Measurements from ENCODE around the gene SQSTM1.

- no peak for TF ChIP-seq CTCF (IDR thresholded peaks at IDR 0.05; ENCODE audit: poor library complexity)
- TF ChIP-seq EZH2 (IDR thresholded peaks at IDR 0.05; ENCODE audit: borderline replicate concordance), result no peak
- no peak for TF ChIP-seq EZH2phosphoT487 (IDR thresholded peaks at IDR 0.05; ENCODE audit: low read depth, severe bottlenecking, unreplicated experiment)
Observed at GRCh38 chr5:179860301-179860700, 39.6 kb downstream of the SQSTM1 start.

All from hepatocyte (in vitro differentiated cells).